Skin epidermis (tissue), 12 donors: ENCODE results near the gene IBA57.

ENCODE experiments used
- H3K27ac ChIP-seq, 21 experiments: fragments of 200-600 bp; sonication (generic) in 11 of 21; one replicate each; pipeline ENCODE4 v1.5.0; 2020; ENCODE audit warnings: mild to moderate bottlenecking in 3 of 21, inconsistent platforms in 2 of 21, moderate library complexity in 2 of 21
- H3K4me3 ChIP-seq, 7 experiments: fragments of 200-600 bp; sonication (generic) in 2 of 7; one replicate each; pipeline ENCODE4 v1.5.0; 2020; ENCODE audit warnings: inconsistent platforms in 2 of 7, mild to moderate bottlenecking in 2 of 7, moderate library complexity in 1 of 7

Gene IBA57

GRCh38 chr1:228207381-228207810 lies 41.8 kb downstream of the IBA57 start:
- Histone ChIP-seq H3K4me3 (no peak overlapping the region), H3K27ac (no peak overlapping the region)

- no peak within 1 kb of the TSS for H3K27ac ChIP-seq
- H3K4me3 ChIP-seq, result no peak within 1 kb of the TSS
Observed at GRCh38 chr1:228207851-228208821, 42.5 kb downstream of the IBA57 start, which contains the start of gene OBSCN. Gene OBSCN (plus strand): TSS chr1:228208044. CDS start chr1:228211784, 3,740 bp downstream.

- Histone ChIP-seq H3K4me3 (no peak overlapping the region), H3K27ac (no peak overlapping the region)
Observed at GRCh38 chr1:228208831-228209551, 43.4 kb downstream of the IBA57 start.

- no peak overlapping the region for H3K4me3 ChIP-seq
- no peak overlapping the region for H3K27ac ChIP-seq
Observed at GRCh38 chr1:228209657-228210056, 44.1 kb downstream of the IBA57 start.

- H3K27ac ChIP-seq, result no peak overlapping the region
- no peak overlapping the region for H3K4me3 ChIP-seq
Observed at GRCh38 chr1:228210076-228210651, 44.6 kb downstream of the IBA57 start.

GRCh38 chr1:228210712-228211530 lies 45.3 kb downstream of the IBA57 start:
- H3K27ac ChIP-seq, result no peak overlapping the region
- H3K4me3 ChIP-seq, result no peak overlapping the region

GRCh38 chr1:228211531-228212414 lies 46.2 kb downstream of the IBA57 start:
- no peak overlapping the region for H3K27ac ChIP-seq
- H3K4me3 ChIP-seq, result no peak overlapping the region

GRCh38 chr1:228212415-228212965 lies 46.9 kb downstream of the IBA57 start:
- Histone ChIP-seq H3K27ac (no peak overlapping the region), H3K4me3 (peak overlapping the region in 6 of 7 experiments; percentile 17 to 53 (median 48))

GRCh38 chr1:228212966-228213844 lies 47.6 kb downstream of the IBA57 start:
- Histone ChIP-seq H3K27ac (peak overlapping the region in 12 of 21 experiments; percentile 6 to 70 (median 50)), H3K4me3 (peak overlapping the region; percentile 17 to 53 (median 48))

GRCh38 chr1:228213917-228214808 lies 48.6 kb downstream of the IBA57 start:
- peak overlapping the region; percentile 17 to 53 (median 48) for H3K4me3 ChIP-seq

GRCh38 chr1:228214921-228215662 lies 49.5 kb downstream of the IBA57 start:
- no peak overlapping the region for H3K27ac ChIP-seq
- no peak overlapping the region for H3K4me3 ChIP-seq

More at GRCh38 chr1:228213917-228214808, 48.6 kb downstream of the IBA57 start:
- H3K27ac ChIP-seq, result peak overlapping the region in 6 of 21 experiments; percentile 15 to 70 (median 62)

- no peak overlapping the region for H3K27ac ChIP-seq
- H3K4me3 ChIP-seq, result no peak overlapping the region
Observed at GRCh38 chr1:228215663-228216116, 50.1 kb downstream of the IBA57 start.

GRCh38 chr1:228216371-228217320 lies 51.0 kb downstream of the IBA57 start:
- Histone ChIP-seq H3K27ac (no peak overlapping the region), H3K4me3 (no peak overlapping the region)
